ENCODE data around the gene MEOX1.
A peak's percentile ranks its signal among the peaks of the same experiment; 100 is the strongest.
"Not testable (repeated sequence)": the region's sequence is repeated elsewhere in the genome, so short reads cannot be mapped to it uniquely, and the experiment has no call there.

The MEOX1 gene

DNA sequence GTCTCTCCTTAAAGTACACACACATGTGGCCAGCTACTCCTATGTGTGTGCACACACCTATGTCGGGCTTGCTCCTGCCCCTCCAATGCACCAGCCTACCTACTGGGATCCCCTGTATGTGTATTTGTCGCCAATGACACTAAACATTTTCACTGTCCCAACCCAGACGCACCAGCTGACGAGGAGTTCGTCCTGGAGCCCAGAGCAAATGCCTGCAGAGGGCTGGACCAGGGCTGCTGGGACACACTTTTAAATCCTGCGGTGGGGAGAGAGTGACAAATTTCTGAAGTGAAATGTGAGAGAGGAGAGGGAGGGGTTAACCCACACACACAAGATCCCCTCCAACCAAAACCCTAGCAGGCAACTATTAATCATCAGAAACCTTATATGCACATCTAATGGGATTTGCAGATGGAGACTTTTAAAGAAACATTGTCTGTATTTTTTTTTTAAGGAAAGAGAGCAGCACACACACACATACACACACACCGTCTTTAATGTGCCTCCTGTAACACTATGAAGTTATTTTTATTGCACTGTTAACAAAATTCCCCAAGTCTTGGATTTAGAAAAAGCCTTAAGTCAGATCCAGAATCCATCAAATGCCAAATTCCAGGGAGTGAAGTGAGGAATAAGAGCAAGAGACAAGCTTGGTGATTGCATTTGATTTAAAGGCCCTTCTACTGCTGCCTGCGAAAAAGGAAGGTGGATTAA is at the start of gene MEOX1:
MEOX1 (minus strand) TSS at position 224 of the 714 bp plus-strand sequence. CDS start 388 bp downstream, outside the sequence.
- DNase-seq (ENCODE audit: low read depth): no peak

GRCh38 chr17:43710101-43710500 is 48.4 kb upstream of the MEOX1 start:
- no peak for DNase-seq (ENCODE audit: low read depth)

- no peak for DNase-seq (ENCODE audit: low read depth)
Measured at GRCh38 chr17:43709210-43709609, 47.5 kb upstream of the MEOX1 start.

- no peak for DNase-seq (ENCODE audit: low read depth)
Measured at GRCh38 chr17:43707184-43707583, 45.5 kb upstream of the MEOX1 start.

GRCh38 chr17:43706235-43706634 is 44.5 kb upstream of the MEOX1 start:
- no peak for DNase-seq (ENCODE audit: low read depth)

DNA sequence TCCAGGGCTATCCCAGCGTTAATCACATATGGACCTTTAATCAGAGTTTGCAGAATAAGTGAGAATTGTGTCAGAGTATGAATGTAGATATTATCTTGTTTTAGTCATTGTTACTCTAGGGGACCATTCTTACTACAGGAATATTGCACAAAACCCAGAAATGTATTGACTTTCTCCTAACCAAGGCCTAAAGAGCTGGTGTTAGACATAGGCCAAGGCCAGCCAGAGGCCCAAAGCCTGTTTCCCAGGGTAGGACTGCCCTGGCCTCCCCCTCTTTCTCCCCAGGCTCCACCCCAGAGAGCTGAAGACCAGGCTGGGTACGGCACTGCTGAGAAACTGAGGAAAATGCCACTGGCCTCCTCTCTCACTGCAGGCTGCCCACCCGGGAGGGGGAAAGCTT is 41.9 kb upstream of the MEOX1 start:
- DNase-seq (ENCODE audit: low read depth): no peak

- DNase-seq (ENCODE audit: low read depth): no peak
Measured at GRCh38 chr17:43702637-43703036, 40.9 kb upstream of the MEOX1 start.

DNA sequence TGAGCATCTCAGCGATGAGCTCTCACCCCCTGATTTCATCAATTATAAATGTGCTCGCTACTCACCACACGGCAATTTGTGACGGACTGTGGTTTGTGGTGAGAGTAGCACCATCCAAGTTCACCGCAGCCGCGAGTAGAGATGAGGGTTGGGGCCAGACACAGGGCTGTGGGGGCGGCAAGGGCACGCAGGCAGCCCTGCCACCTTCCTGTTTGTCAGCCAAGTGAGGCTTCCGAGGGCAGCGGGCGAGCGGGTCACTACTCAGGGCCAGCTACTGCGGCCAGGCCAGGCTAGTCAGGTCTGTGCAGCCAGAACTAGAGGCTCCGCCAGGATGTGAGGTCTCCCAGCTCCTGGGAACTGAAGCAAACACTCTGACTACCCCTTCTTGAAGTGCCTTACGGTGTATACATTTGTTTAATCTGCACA is 39.6 kb upstream of the MEOX1 start:
- DNase-seq (ENCODE audit: low read depth): no peak

- DNase-seq (ENCODE audit: low read depth): no peak
Measured at GRCh38 chr17:43699438-43699756, 37.7 kb upstream of the MEOX1 start.

DNA sequence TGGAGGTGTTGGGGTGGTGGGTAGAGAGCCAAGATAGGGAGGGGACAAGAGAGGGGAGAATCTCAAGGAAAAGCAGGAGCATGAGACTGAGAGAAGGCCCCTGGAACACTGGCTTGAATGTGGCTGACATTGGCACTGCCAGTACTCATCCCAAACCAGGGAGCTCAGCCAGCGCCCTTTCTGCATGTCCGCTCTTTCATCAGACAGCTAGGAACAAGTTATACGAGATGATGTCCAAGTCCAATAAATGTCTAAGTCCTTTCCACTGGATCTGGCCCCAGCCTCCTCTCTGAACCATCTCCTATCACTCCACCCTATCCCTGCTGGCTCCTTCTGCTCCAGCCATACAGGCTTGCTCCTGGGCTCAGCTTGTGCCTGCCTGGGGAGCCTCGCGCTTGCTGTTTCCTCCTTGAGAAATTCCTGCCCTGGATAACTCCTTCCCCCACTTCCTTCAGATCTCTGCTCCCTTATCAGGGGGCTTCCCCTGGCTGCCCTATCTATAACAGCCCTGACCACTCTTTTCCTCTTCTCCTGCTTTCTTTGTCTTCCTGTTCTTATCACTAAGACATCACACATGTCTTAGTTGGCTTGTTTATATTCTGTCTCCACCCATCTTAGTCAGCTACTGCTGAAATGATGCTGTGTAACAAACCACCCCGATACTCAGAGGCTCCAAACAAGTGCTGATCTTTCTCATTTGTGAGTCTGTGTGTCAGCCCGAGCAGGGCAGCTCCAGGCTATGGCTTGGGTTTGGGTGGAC is 37.1 kb upstream of the MEOX1 start:
- DNase-seq (ENCODE audit: low read depth): no peak

DNA sequence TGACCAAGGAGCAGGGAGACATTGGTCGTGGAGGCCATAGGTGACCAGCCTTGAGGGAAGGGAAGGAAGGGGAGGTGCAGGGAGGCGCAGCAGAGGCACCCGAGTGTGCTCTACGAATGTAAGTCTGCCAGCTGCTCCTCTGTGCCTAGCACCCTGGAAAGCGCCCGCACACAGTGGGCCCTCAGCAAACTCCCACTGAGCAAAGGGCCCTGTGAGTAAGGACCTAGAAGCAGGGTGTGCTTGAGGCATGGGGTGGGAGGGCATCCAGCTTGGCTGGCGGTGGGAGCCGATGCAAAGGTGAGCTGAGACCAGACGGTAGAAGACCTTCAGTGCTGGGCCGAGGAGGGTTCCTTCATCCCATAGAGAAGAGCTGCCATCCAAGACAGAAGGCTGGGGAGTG is 36.2 kb upstream of the MEOX1 start:
- DNase-seq (ENCODE audit: low read depth): no peak

DNA sequence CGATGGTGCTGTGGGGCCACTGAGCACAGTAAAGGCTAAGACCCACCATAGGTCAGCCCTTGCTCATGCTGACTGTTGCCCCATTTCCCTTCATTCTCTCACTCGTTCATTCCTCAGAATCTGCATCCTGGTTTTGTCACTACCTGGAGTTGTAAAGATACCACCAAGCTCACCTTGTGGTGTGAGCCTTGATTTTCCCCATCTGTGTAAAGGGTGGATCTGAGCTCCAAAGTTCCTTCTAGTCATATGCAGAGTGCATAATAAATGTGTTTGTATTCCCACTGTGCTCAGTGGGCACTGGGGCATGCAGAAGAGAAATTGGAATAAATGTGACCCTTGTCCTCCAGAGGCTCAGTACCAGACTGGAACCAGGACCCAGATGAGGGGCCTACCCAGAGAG is 35.2 kb upstream of the MEOX1 start:
- no peak for DNase-seq (ENCODE audit: low read depth)

DNA sequence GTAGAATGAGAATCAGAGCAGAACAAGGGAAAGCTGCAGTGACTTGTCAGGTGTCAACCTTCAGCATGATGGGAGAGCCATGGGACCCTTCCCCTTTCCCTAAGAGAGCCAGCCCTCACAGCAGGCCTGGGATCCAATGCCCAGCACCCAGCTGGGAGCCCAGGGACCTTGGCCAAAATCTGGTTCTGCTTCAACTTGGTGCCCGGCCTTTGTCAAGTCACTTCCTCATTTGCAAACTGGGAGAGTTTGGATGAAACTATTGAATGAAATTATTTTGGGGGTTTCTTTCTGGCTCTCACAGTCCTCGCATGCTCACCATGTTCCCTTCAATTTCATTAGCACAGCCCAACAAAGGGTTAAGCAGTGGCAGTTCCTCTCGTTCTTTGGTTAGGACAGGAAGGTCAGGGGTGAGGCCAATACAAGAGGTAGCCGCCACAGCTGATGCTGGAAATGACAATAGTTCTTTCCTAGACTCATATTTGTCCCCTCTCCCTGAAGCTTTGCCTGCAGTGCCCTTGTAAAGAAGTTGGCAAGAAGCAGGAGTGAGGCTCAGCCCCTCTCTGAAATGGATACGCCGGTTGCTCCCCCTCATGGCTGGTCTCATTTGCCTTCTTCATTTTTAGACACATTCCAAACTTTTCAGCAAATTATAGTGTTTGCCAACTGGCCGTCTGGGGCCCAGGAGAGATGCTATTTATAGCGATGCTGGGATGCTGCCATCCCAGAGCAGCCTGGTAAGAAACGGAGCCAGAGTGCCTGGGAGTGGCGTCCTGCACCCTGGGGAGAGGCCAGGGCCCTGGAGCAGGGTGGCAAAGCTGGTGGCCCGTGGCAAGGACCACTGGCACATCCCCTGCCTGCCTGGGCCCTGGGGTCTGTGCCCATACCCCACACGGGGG is 34.5 kb upstream of the MEOX1 start:
- no peak for DNase-seq (ENCODE audit: low read depth)

DNA sequence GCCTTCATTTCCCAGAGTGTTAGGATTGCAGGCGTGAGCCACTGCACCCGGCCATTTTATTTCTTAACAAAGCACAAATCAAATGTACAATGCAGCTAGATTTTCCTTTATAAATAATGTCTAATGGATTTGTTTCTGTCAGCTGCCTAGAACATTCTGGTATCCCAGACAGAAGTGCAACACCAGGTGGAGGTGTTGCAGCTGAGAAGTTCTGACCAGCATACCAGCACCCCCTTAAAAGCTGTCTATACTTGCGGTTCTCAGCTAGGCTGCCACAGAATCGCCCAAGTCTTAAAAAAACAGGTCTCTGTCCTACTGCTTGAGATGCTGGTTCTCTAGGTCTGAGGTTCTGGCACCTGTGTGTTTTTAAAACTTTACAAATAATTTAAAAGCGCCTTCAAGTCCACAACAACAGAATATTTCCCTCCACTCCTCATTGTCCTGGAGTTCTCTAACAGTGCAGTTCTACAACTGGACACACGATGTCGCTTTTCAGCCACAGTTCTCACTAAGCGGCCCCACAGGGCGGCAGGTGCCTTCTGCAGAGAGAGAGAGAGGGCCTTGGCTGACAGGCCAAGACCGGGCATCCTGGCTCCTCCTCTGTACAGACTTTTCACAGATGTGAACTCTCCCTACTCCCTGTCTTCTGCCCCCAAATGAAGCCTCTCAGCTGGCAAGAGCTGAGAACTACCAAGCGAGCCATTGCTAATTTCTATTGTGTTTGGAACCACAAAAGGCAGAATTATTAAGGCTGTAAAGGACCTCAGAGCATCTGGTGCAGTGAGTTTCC is 32.6 kb upstream of the MEOX1 start:
- peak; percentile 66 for DNase-seq (ENCODE audit: low read depth)

GRCh38 chr17:43691317-43691693 is 29.6 kb upstream of the MEOX1 start:
- DNase-seq (ENCODE audit: low read depth): no peak

DNA sequence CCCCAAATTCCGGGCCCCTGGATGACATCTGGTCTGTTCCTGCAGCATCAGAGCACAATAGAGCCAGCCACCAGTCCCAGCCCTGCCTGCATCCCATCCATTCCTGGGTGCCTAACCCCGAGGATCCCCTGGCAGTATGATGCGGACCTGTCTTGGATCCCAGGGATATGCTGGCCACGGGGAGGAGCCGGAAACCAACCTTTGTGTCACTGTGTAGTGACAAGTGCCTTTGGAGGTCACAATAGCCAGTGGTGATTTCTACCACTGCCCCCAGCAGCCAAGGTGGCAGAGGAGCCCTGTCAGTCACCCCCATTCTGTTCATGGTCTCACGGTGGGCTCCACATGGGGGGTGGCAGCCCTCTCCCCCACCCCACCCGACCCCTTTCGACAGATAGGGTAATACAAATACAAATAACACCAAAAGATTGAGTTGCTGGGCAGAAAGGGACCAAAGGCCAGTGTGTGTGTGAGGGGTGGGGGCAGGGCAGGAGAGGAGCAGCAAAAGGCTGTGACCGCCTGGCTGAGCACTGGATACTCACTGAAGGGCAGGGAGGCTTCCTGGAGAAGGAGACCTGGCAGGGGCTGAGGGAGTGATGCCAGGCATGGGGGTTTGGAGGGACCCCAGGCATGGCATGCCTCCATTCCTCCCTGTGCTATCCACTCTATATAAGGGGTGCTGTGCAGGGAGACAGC is 29.0 kb upstream of the MEOX1 start:
- no peak for DNase-seq (ENCODE audit: low read depth)

- DNase-seq (ENCODE audit: low read depth): no peak
Measured at GRCh38 chr17:43689814-43690213, 28.1 kb upstream of the MEOX1 start.

DNA sequence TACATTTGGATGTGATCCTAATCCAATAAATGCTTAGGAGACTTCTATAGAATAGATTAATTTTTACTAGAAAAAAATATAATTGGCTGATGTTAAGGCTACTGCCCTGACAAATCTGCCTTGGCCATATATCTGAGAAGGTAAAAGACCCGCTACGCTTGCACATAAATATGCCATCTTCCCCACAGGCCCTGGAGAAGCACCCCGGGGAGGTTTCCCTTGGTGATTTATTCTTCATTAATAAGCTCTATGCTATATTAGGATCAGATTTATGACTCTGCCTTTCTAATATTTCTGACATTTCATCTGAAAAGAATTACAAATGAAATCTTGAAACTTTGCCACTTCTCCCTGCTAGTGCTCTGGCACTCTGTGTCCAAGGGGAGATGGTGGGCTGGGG is 27.4 kb upstream of the MEOX1 start:
- DNase-seq (ENCODE audit: low read depth): no peak

- not testable (repeated sequence) for DNase-seq (ENCODE audit: low read depth)
Measured at GRCh38 chr17:43686957-43687356, 25.2 kb upstream of the MEOX1 start.

GRCh38 chr17:43683928-43684653 is 22.4 kb upstream of the MEOX1 start:
- DNase-seq (ENCODE audit: low read depth): no peak

GRCh38 chr17:43680461-43680860 is 18.7 kb upstream of the MEOX1 start:
- no peak for DNase-seq (ENCODE audit: low read depth)

Data from stimulated activated CD4-positive, alpha-beta T cell treated with anti-CD3 and anti-CD28 coated beads, Interleukin-2, amount 100 ng/mL, for 4 hours (primary cell).